HG03469 (cell line): ENCODE data around the gene CWH43.
"Not testable (repeated sequence)": the region's sequence is repeated elsewhere in the genome, so short reads cannot be mapped to it uniquely, and the experiment has no call there.

Experiments
- ATAC-seq: cut with Tn5 transposase; IDR thresholded peaks from one replicate; pipeline ENCODE4 v1.9.1; 2021; ENCODE audit warnings: mild to moderate bottlenecking, moderate library complexity, moderate number of reproducible peaks; ENCODE audit not compliant: unreplicated experiment

CWH43 gene

DNA sequence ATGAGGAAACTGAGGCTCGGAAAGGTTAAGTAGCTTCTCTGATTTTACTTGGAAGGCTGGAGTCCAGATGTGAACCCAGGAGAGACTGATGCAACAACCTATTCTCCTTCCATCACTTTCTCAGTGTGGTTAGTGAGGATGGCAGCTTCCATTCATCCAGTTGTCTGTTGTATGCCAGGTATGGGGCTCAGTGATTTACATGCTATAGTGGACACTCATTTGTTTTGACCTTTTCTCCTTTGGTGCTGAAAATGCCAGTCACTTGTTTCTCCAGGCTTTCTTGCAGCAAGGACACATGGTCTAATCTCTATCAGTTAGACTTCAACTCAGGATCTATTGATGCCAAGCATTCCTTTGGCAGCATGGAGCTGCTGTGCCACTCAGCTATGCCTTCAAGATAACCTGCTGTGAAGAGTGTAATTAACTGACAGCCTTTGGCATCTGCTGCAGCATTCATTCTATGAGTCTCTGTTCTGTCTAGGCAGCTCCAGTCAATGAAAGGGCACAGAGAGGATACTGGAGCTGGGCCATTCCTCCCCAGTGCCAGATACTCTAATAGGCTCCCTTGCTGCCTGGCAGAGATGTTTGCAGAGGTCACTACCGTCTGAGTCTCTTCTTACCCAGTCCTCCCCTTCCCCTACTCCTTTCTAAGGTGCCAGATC is 11.0 kb upstream of the CWH43 start:
- no peak for ATAC-seq

DNA sequence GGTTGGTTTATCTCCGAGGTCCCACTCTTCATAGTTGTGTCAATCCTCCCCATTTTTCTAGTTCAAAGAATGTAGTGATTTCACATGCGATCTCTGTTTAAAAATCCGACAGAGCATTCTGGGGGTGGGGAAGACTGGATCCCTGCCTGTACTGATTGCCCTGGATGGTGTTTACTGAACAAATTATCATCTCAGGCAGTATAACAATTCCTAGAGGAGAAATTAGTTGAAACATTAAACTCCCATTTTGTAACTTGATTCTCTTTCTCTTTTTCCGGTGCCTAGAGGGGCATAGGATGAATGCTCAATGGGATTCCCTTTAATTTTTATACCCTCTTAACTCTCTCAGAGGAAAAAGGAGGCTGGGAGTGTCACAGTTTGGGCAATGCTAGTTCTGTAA is 10.0 kb upstream of the CWH43 start:
- ATAC-seq = no peak

DNA sequence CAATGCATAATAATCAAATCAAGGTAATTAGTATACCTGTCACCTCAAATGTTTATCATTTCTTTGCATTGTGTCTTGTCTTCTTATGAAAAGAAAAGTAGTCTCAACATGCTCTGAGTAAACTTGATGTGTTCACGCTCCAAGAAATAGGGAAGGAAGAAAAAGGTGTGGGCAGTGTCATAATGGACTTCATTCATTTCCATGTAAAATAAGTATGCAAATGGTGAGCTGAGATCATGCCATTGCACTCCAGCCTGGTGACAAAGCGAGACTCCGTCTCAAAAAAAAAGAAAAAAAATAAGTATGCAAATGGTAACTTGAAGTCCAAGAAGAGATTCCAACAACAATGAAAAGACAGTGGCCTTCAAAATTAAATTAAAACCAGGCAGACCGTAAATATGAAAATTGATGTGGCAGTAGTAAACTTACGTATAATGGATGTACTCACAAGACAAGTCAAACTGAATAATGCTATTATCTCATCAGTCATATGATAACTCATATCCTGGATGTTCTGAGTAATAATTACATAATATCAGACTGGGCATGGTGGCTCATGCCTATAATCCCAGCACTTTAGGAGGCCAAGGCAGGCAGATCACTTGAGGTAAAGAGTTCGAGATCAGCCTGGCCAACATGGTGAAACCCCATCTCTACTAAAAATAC is 6.0 kb upstream of the CWH43 start:
- no peak for ATAC-seq

DNA sequence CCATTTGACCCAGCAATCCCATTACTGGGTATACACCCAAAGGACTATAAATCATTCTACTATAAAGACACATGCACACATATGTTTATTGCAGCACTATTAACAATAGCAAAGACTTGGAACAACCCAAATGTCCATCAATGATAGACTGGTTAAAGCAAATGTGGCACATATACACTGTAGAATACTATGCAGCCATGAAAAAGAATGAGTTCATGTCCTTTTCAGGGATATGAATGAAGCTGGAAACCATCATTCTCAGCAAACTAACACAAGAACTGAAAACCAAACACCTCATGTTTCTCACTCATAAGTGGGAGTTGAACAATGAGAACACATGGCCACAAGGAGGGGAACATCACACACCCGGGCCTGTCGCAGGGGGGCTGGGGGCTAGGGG is 2.1 kb upstream of the CWH43 start:
- ATAC-seq = not testable (repeated sequence)

DNA sequence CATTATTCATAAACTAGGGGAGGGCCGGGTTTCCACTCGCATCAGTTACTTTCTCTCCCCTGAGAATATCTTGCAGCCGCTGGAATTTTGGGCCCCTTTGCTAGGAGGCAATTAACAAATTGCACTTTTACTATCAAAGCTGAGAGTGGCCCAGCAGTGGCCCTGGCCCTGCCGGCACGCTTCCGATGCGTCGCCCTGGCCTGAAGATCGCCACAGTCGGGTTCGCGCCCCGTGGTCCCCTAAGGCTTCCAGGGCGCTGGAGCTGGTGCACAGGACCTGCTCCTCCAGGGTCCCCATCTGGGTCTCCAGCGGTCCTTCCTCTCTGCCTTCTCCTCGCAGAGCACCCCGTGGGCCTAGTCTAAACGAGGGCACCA is 486 bp upstream of the CWH43 start:
- ATAC-seq = no peak

DNA sequence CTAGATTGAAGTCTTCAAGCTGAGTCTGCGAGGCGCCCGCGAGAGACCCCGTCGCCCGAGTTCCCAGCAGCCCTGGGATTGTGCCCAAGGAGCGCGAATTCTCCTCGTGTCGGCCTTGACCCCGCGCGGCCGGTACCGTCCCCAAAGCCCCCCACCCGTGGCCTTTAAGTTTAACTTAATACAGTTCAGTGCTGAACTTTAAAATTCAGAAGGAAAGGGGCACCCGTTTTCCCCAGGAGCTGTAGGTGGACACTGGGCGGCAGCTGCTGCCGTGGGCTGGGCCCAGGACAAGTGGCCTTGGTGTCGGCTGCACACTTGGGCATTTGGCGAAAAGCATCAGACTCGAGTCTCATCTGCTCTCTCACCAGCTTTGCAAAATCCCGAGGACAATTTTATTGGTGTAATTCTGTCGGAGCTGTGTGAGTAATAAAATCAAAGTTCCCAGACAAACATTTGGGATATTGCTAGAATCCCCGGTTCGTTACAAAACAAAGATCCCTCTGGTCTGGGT is 634 bp downstream of the CWH43 start:
- no peak for ATAC-seq

DNA sequence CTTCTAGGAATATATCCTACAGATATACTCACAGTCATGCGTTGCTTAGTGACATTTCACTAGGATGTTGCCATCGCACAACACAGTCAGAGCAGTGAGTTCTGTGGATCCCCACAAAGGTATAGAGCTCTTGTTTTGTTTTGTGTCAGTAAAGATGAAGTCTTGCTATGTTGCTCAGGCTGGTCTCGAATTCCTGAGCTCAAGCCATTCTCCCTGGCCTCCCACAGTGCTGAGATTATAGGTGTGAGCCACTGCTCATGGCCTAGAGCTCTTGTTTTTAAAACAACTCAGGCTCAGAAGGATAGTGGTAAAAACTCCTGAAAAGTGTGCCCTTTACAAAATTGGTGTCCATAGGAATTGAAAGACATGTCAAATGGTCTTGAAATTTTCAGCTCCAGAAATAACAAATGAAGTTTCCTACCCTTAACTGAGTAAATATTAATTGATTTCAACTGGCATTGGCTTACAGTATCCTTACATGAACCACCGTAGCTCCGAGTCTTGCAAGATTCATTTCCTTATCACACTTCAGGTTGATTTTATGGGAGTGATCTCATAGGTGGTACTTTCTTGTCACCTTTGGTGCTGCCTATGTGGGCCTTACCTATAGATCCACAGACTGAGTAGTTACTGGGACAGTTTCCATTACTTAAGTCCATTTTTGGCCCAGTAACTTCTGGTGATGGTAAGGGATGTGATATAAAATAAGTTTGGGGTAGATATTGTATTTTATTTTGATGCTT is 3.6 kb downstream of the CWH43 start:
- no peak for ATAC-seq

DNA sequence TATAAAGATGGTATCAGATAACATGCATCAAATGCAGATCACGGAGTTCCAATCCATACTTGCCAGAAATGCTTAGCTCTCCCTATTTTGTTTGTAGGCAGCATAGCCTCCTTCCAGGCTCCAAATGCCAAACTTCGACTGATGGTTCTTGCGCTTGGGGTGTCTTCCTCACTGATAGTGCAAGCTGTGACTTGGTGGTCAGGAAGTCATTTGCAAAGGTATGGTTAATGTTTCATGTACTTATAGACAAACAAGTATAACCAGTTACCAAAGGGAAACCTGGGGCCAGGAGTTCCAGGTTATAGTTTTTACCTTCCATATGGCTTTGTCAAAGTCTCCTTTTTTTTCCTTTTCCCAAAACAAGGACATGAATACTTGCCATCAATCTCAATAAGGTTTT is 5.3 kb downstream of the CWH43 start:
- ATAC-seq = no peak

DNA sequence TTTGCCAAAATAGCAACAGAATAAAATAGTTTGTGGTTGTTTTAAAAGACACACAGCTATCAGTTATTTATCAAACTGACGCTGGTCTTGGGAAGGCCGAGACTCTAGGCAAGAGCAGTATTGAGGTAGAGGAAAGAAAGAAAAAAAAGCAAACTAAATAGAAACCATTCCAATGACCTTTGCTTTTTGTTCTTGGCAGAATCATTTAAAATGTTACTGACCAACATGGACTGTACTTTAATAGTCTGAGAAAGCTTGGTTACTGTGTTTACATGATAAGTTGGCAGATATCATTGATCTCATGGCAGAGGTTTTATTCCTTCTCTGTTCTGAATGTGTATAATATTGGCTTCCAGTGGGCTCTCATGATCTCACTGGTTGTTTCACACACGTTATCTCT is 11.9 kb downstream of the CWH43 start:
- no peak for ATAC-seq

DNA sequence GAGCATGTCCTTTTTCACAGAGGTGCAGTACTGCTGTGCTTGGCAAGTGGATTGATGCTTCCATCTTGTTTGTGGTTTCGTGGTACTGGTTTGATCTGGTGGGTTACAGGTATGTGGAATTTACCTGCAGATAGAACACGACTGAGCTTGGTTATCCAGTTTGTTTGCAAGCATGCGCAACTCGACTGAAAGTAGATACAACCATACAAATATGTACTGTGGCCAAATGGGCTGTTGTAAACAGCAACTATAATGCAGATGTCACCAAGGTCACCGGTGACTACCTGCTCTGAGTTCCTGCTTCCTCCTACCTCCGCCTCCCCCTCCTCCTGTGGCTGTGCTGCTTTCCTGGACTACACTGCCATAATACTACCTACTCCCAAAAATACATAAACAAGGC is 12.4 kb downstream of the CWH43 start:
- ATAC-seq = no peak

DNA sequence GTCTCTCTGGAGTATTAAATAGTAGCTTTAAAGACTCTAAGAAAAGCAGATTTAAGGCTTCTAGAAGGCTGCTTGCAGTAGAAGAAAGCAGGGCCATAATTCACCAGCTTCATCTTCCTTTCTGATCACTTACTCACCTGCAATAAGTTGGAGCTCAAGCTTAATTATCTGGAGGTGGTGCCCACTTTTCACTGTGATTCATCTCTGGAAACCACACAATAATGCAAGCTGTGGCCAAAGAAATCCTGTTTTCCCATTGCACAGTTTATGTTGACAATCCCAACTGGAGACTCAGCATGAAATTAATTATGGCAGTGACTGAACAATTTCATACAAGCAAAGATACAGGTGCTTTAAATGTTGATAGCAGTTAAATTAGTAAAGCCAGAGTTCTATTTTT is 14.7 kb downstream of the CWH43 start:
- no peak for ATAC-seq

DNA sequence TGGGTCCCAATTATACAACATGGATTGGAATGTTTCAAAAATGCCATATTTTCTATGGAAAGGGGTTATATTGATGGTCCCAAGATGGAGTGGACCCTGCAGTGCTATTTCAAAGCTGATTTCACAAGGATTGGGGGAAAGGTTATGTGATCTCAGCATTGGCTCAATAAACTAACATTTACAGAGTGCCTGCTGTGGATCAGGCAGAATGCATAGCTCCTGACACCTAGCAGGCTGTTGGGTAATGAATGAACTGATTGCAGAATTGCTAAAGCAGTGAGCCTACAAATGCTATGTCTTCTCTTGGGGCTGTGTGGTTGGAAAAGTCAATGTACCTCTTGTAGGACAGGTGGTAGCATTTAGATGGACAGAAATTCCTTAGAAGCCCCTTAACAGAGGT is 16.9 kb downstream of the CWH43 start:
- ATAC-seq = no peak

DNA sequence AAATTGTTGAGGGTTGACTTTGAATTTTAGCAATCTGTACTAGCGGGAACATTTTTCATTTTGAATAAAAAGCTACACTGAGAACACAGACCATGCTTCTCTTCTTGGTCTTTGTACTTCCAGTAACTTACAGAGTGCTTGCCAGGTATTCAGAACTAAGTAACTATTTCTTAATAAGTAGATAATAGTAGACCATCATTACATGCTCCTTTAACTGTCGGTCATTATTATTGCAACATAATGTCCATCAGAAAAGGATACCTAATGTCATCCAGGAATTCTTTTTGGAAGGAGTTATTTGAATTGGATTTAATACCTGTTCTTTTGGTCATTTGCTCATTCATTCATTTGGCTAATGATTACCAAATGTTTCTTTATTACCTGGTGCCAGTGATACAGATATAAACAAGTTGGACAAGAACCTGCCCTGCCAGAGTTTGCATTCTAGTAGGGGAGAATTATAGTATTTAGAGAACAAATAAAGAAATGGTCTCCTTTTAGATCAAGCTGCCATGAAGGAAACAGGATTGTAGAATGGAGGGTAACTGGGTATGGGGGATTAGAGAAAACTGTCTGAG is 32.7 kb downstream of the CWH43 start:
- ATAC-seq = no peak

DNA sequence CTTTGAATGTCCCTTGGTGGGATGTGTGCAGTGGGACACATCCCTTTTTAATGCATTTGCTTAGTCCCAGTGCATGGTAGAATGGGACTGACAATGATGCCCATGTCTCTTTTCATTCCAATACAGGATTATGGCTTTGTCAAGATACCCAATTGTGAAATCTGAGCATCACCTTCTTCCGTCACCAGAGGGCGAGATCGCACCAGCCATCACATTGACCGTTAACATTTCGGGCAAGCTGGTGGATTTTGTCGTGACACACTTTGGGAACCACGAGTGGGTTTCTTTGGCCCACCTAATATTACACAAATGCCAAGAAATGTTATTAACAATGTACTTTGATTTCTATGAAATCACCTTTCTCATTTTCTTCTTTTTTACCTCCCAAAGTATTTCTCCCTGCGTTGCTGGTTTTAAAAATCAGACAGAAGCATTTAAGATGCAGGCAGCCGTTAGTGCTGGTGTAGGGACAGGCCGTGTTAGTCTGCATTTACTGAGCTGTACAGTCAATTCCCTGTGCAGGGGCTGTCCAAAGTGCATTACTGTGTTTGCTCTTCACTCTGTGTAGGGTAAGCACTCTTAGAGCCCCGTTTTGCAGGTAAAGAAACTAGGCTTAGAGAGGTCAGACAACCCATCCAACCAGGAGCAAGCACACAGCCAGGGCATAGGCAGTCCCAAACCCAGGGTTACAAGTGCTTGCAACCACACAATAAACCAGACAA is 46.5 kb downstream of the CWH43 start:
- ATAC-seq = no peak

DNA sequence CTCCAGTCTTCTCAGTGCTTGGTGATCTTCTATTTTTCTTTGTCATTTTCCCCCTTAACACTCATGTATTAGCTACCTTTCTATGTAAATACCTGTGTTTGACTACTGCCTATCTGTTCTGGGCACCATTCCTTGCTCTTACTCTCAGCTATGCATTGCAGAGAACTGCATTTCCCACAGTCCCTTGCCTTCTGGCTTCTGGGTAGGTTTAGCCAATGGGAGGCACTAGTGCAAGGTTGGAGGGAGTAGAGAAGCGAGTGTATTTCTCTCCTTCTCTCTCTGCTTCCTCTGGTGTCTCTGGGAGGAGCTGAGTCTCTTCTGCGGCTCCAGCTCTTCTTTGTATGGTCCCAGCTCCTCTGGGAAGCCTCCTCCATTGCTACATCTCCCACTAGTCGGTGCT is 50.5 kb downstream of the CWH43 start:
- no peak for ATAC-seq

DNA sequence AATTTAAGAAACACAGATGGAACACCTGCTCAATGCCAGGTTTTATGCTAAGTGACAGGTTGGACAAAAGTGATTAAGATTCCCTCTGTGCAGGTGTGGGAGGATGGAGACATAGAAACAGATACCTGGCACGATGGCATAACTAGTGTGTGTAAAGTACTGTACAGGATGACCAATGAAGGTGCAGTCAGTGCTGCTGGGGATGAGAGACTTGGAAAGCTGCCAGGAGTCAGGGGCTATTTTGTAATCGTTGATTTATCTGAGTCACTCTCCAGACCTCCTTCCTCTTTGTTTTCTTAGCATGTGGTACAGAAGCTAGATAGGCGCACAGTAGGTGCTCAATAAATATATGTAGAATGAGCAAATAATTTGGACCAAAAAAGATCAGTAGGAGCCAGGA is 58.2 kb downstream of the CWH43 start:
- no peak for ATAC-seq

DNA sequence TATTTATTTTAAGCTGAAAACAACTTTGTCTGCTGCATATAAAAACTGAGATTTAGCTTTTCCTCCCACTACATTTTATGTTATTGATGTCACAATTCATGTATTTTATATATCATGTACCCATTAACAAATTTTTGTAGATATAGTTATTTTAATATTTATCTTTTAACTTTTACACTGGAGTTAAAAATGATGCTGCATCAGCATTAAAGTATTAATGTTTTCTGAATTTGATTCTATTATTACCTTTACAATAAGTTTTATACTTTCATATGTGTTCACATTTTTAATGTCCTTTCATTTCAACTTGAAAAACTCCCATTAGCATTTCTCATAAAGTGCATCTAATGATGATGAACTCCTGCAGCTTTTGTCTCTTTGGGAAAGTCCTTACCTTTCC is 72.2 kb downstream of the CWH43 start:
- no peak for ATAC-seq

DNA sequence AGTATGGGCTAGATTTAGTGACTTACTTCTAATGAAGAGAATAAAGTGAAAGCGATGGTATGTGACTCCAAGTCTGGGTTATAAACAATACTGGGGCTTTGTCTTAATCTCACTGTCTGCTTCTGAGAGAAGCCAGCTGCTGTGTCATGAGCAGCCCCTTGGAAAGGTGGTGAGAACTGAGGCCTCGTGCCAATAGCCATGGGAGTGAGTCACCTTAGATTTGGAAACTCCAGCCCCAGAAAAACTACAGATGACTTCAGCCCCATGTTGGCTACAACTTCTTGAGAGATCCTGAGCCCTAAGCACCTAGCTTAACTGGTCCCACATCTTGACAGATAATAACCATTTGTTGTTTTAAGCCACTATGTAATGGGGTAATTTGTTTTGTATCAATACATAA is 77.6 kb downstream of the CWH43 start:
- ATAC-seq = no peak

DNA sequence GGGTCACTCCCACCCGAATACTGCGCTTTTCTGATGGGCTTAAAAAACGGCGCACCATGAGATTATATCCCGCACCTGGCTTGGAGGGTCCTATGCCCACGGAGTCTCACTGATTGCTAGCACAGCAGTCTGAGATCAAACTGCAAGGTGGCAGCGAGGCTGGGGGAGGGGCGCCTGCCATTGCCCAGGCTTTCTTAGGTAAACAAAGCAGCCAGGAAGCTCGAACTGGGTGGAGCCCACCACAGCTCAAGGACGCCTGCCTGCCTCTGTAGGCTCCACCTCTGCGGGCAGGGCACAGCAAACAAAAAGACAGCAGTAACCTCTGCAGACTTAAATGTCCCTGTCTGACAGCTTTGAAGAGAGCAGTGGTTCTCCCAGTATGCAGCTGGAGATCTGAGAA is 86.1 kb downstream of the CWH43 start:
- ATAC-seq = not testable (repeated sequence)

DNA sequence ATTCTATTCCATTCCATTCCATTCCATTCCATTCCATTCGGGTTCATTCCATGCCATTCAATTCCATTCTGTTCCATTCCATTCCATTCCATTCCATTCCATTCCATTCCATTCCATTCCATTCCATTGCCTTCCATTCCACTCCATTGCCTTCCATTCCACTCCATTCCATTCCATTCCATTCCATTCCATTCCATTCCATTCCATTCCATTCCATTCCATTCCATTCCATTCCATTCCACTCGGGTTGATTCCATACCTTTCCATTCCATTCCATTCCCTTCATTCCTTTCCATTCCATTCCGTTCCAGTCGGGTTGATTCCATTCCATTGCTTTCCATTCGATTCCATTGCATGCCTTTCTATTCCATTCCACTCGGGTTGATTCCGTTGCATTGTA is 105.8 kb downstream of the CWH43 start:
- not testable (repeated sequence) for ATAC-seq

DNA sequence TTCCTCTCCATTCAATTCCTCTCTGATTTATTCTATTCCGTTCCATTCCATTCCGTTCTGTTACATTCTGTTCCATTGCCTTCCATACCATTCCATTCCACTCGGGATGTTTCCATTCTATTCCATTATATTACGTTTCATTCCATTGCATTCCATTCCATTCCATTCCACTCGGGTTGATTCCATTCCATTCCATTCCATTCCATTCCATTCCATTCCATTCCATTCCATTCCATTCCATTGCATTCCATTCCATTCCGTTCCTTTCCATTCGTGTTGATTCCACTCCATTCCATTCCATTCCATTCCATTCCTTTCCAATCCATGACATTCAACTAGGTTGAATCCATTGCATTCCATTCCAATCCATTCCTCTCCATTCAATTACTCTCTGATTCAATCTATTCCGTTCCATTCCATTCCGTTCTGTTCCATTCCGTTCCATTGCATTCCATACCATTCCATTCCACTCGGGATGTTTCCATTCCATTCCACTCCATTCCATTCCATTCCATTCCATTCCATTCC is 106.6 kb downstream of the CWH43 start:
- ATAC-seq = peak; percentile 28
